Stimulated activated naive CD8-positive, alpha-beta T cell treated with anti-CD3 and anti-CD28 coated beads, Interleukin-15, amount 100 ng/mL, for 72 hours (primary cell): ENCODE data around the gene NNMT.
A peak's percentile ranks its signal among the peaks of the same experiment; 100 is the strongest.

Source experiments
- ATAC-seq: fragments of 150-1000 bp; cut with Tn5 transposase; 2 replicates; pipeline ENCODE4 v1.10.0; 2021; ENCODE audit warnings: mild to moderate bottlenecking, moderate library complexity
- DNase-seq, 2 donors: peaks; one replicate each; pipeline ENCODE4 v3.0.0; 2021 to 2022
- H3K27ac Mint-ChIP-seq, 2 donors: one replicate each; pipeline ENCODE4 v1.8.0; 2022; ENCODE audit warnings: mild to moderate bottlenecking in 2 of 2, mixed read lengths in 2 of 2, moderate library complexity in 2 of 2
- H3K27me3 Mint-ChIP-seq: one replicate; pipeline ENCODE4 v1.8.0; 2022; ENCODE audit warnings: mixed read lengths
- H3K4me1 Mint-ChIP-seq: one replicate; pipeline ENCODE4 v1.8.0; 2022; ENCODE audit warnings: mild to moderate bottlenecking, mixed read lengths
- H3K4me3 Mint-ChIP-seq, 2 donors: one replicate each; pipeline ENCODE4 v1.8.0; 2022; ENCODE audit warnings: mild to moderate bottlenecking in 2 of 2, mixed read lengths in 2 of 2, moderate library complexity in 1 of 2
- H3K9me3 Mint-ChIP-seq, 2 donors: one replicate each; pipeline ENCODE4 v1.8.0; 2022; ENCODE audit warnings: mixed read lengths in 2 of 2

NNMT gene

DNA sequence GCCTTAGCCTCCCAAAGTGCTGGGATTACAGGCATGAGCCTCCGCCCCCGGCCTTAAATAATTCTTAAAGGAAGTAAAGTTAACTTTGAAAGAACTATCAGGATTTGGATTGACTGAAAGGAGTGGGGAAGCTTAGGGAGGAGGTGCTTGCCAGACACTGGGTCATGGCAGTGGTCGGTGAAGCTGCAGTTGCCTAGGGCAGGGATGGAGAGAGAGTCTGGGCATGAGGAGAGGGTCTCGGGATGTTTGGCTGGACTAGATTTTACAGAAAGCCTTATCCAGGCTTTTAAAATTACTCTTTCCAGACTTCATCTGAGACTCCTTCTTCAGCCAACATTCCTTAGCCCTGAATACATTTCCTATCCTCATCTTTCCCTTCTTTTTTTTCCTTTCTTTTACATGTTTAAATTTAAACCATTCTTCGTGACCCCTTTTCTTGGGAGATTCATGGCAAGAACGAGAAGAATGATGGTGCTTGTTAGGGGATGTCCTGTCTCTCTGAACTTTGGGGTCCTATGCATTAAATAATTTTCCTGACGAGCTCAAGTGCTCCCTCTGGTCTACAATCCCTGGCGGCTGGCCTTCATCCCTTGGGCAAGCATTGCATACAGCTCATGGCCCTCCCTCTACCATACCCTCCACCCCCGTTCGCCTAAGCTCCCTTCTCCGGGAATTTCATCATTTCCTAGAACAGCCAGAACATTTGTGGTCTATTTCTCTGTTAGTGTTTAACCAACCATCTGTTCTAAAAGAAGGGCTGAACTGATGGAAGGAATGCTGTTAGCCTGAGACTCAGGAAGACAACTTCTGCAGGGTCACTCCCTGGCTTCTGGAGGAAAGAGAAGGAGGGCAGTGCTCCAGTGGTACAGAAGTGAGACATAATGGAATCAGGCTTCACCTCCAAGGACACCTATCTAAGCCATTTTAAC, at the start of gene NNMT:
Gene NNMT (plus strand): TSS at position 724 of the 929 bp plus-strand sequence. CDS start 158 bp downstream, at position 882.
- Mint-ChIP-seq H3K9me3 (peaks cover 0 to 5% of the 10 kb centered on the region in 2 donors), H3K27ac (no peak within 1 kb of the TSS), H3K4me3 (no peak within 1 kb of the TSS), H3K4me1 (no peaks in the 10 kb centered on the region), H3K27me3 (peaks cover 6% of the 10 kb centered on the region)
- no peak for ATAC-seq
- DNase-seq = no peak

DNA sequence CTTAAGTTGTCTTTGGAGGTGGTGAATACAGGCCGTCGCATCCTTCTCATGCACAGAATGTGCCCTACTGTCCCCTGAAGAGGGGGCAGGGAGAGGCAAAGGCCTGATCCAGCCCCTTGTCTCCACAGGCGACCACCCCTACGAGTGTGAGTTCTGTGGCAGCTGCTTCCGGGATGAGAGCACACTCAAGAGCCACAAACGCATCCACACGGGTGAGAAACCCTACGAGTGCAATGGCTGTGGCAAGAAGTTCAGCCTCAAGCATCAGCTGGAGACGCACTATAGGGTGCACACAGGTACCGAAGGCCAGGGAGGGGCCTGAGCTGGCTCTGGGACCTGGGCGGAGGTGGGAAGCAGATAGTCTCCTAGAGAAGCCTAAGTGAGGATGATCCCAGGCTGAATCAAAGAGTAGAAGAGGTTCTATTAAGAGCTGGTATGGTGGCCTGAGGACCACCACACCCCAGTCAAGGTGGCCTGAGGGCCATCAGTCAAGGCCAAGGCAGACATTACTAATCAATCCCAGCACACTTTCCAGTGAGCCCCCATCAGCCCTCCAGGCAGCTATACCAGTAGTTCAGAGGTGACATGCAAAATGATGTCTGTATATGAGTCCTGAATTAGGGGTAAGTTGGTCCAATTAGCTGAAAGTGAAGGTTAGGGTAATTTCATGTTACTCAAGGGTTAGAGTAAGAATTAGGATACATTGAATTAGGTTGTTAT, 49.0 kb upstream of the NNMT start:
- DNase-seq (no peak), ATAC-seq (no peak)
- H3K4me1 Mint-ChIP-seq = no peaks in the 10 kb centered on the region
- no peaks in the 10 kb centered on the region for H3K9me3 Mint-ChIP-seq
- H3K27ac Mint-ChIP-seq = no peak overlapping the region
- no peak overlapping the region for H3K4me3 Mint-ChIP-seq
- no peaks in the 10 kb centered on the region for H3K27me3 Mint-ChIP-seq

DNA sequence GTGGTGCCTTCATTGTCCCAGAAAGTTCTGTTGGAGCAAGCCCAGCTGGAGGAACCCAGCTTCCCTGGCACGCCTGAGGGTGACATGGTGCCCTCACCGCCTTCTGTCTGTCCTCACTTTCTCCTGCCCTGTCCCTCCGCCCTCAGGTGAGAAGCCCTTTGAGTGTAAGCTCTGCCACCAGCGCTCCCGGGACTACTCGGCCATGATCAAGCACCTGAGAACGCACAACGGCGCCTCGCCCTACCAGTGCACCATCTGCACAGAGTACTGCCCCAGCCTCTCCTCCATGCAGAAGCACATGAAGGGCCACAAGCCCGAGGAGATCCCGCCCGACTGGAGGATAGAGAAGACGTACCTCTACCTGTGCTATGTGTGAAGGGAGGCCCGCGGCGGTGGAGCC, 46.0 kb upstream of the NNMT start:
- Mint-ChIP-seq H3K4me3 (no peak overlapping the region), H3K27me3 (no peaks in the 10 kb centered on the region), H3K27ac (no peak overlapping the region), H3K9me3 (no peaks in the 10 kb centered on the region), H3K4me1 (no peaks in the 10 kb centered on the region)
- ATAC-seq (no peak), DNase-seq (no peak)

- Mint-ChIP-seq H3K4me1 (no peaks in the 10 kb centered on the region), H3K4me3 (no peak overlapping the region), H3K9me3 (no peaks in the 10 kb centered on the region), H3K27me3 (no peaks in the 10 kb centered on the region), H3K27ac (peak overlapping the region in 1 of 2 donors; percentile 68)
- ATAC-seq (no peak), DNase-seq (no peak)
Measured at GRCh38 chr11:114250993-114251814, 45.0 kb upstream of the NNMT start.

- no peak overlapping the region for H3K27ac Mint-ChIP-seq
- H3K4me1 Mint-ChIP-seq = no peaks in the 10 kb centered on the region
- no peaks in the 10 kb centered on the region for H3K9me3 Mint-ChIP-seq
- DNase-seq (no peak), ATAC-seq (no peak)
- no peaks in the 10 kb centered on the region for H3K27me3 Mint-ChIP-seq
- H3K4me3 Mint-ChIP-seq = no peak overlapping the region
Measured at GRCh38 chr11:114251815-114252337, 44.3 kb upstream of the NNMT start.

DNA sequence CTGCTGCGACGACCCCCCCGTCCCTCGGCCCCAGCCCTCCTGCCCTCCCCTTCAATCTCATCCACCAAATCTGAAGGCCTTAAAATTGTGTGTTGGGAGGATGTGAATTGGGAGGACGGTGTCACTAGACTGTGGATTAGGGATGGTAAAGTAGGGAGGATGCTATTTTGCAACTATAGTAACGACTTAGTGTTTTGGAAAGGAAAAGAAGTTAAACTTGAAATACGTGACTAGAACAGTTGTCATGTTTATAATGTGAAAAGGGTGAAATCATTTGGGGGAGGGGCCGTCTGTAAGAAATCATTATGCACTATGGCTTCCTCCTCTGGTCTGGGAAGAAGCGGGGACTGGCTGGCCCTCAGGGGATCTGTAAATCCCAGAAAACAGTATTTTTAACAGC, 43.4 kb upstream of the NNMT start:
- H3K27ac Mint-ChIP-seq = peak overlapping the region in 1 of 2 donors; percentile 66

GRCh38 chr11:114253771-114254170, 42.4 kb upstream of the NNMT start:
- Mint-ChIP-seq H3K4me1 (no peaks in the 10 kb centered on the region), H3K4me3 (no peak overlapping the region), H3K27me3 (no peaks in the 10 kb centered on the region), H3K9me3 (no peaks in the 10 kb centered on the region), H3K27ac (no peak overlapping the region)
- no peak for ATAC-seq
- no peak for DNase-seq

More for the DNA sequence above, 43.4 kb upstream of the NNMT start:
- H3K9me3 Mint-ChIP-seq = no peaks in the 10 kb centered on the region
- H3K27me3 Mint-ChIP-seq = no peaks in the 10 kb centered on the region
- H3K4me3 Mint-ChIP-seq = no peak overlapping the region
- ATAC-seq (no peak), DNase-seq (no peak)
- H3K4me1 Mint-ChIP-seq = no peaks in the 10 kb centered on the region

GRCh38 chr11:114254571-114255146, 41.5 kb upstream of the NNMT start:
- H3K4me3 Mint-ChIP-seq = no peak overlapping the region
- no peaks in the 10 kb centered on the region for H3K27me3 Mint-ChIP-seq
- H3K9me3 Mint-ChIP-seq = no peaks in the 10 kb centered on the region
- no peak for DNase-seq
- no peak for ATAC-seq
- H3K27ac Mint-ChIP-seq = no peak overlapping the region
- no peaks in the 10 kb centered on the region for H3K4me1 Mint-ChIP-seq

DNA sequence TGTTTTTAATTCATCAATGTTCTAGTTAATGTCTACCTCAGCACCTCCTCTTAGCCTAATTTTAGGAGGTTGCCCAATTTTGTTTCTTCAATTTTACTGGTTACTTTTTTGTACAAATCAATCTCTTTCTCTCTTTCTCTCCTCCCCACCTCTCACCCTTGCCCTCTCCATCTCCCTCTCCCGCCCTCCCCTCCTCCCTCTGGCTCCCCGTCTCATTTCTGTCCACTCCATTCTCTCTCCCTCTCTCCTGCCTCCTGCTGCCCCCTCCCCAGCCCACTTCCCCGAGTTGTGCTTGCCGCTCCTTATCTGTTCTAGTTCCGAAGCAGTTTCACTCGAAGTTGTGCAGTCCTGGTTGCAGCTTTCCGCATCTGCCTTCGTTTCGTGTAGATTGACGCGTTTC, 40.9 kb upstream of the NNMT start:
- H3K27me3 Mint-ChIP-seq = no peaks in the 10 kb centered on the region
- H3K4me1 Mint-ChIP-seq = no peaks in the 10 kb centered on the region
- DNase-seq = no peak
- no peak overlapping the region for H3K27ac Mint-ChIP-seq
- no peak overlapping the region for H3K4me3 Mint-ChIP-seq
- no peaks in the 10 kb centered on the region for H3K9me3 Mint-ChIP-seq
- no peak for ATAC-seq

GRCh38 chr11:114256176-114256966, 39.8 kb upstream of the NNMT start:
- DNase-seq (no peak), ATAC-seq (no peak)
- H3K4me1 Mint-ChIP-seq = no peaks in the 10 kb centered on the region
- H3K27me3 Mint-ChIP-seq = no peaks in the 10 kb centered on the region
- no peaks in the 10 kb centered on the region for H3K9me3 Mint-ChIP-seq
- no peak overlapping the region for H3K27ac Mint-ChIP-seq
- H3K4me3 Mint-ChIP-seq = no peak overlapping the region

- Mint-ChIP-seq H3K27me3 (no peaks in the 10 kb centered on the region), H3K27ac (no peak overlapping the region), H3K4me1 (no peaks in the 10 kb centered on the region), H3K4me3 (no peak overlapping the region), H3K9me3 (no peaks in the 10 kb centered on the region)
- ATAC-seq (peak; percentile 21), DNase-seq (no peak)
Measured at GRCh38 chr11:114256967-114257286, 39.3 kb upstream of the NNMT start.

DNA sequence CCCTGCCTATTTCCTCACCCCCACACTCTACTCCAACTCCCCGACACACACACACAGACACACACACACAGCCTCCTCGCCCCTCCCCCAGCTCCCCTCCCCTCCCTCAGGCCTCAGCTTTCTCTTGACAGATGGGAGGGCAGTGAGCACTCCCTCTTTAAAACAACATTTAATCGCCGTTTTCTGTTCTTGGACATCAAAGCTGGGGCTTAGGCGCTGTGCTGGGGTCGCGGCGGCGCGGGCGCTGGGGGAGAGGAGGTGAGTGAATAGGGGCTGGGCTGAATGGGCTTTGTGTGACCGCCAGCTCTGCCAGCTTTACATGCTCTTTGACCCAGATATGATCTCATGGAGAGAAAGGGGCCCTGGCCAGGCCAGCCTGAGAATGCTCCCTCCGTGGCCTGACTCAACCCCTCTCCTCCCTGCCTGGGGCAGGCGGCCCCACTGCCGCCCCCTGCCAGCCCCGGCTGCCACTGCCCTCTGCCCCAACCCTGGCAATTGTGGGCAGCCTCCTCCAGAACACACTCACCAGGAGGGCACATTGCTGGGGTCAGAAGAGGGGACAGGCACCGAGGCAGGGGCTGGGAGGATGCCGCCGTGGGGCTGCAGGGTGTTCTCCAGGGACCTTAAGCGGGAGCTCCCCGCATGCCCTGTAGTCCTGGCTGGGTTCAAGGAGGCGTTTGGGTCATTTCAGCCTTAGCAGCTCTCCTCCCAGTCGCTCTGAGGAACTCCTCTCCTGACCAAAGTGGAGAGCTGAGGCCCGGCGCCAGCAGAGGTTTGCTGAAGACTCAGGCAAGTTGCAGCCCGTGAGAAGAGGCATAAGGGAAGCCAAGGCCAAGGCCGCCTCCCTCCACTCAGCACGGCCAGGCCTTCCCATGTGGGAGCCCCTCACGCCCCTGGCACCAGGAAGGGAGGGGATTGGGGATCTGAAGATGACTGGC, 38.3 kb upstream of the NNMT start:
- H3K4me1 Mint-ChIP-seq = no peaks in the 10 kb centered on the region
- no peak overlapping the region for H3K27ac Mint-ChIP-seq
- H3K27me3 Mint-ChIP-seq = no peaks in the 10 kb centered on the region
- DNase-seq (no peak), ATAC-seq (peak; percentile 24)
- no peak overlapping the region for H3K4me3 Mint-ChIP-seq
- no peaks in the 10 kb centered on the region for H3K9me3 Mint-ChIP-seq

DNA sequence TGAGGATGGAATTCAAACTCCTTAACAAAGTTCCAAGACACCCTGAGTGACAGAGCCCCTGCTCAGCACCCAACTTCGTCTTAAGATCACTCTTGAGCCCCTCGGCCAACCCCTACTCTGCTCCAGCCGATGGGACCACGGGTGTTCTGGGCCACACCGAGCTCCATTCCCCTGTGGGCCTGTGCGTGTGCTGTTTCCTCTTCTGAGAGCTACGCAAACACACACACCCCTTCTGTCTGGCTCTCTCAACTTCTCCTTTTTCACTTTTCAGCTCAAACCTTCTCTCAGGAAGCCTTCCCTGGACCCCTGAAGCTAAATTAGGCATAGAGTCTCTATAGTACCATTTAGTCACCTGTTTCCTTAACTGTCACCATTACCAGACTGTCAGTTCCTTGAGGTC, 37.5 kb upstream of the NNMT start:
- H3K4me3 Mint-ChIP-seq = no peak overlapping the region
- ATAC-seq (no peak), DNase-seq (no peak)
- H3K4me1 Mint-ChIP-seq = no peaks in the 10 kb centered on the region
- no peaks in the 10 kb centered on the region for H3K27me3 Mint-ChIP-seq
- H3K27ac Mint-ChIP-seq = peak overlapping the region in 1 of 2 donors; percentile 42
- H3K9me3 Mint-ChIP-seq = no peaks in the 10 kb centered on the region

DNA sequence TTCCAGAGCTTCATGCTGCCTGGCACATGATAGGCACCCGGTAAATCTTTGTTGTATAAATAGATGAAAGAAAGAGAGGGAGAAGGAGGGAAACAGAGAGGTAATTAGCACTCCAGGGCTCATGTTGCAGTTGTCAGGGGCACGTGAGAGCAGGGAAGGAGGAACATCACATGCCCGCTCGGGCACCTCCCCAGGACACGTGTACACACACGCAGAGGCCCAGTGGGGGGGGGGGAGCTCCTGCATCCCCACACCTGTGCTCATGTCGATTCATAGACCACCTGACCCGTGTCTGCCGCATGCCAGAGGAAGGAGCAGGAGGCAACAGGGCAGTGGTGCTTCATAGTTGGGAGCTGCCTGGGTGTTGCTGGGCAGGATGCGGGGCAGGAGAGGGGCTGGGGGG, 37.1 kb upstream of the NNMT start:
- Mint-ChIP-seq H3K27me3 (no peaks in the 10 kb centered on the region), H3K4me1 (no peaks in the 10 kb centered on the region), H3K9me3 (no peaks in the 10 kb centered on the region), H3K4me3 (no peak overlapping the region), H3K27ac (no peak overlapping the region)
- DNase-seq (no peak), ATAC-seq (no peak)
